ENCODE data around the gene SETBP1.

The SETBP1 gene

GRCh38 chr18:45100321-45101105 lies 419.8 kb downstream of the SETBP1 start:
- DNase-seq = no peak

GRCh38 chr18:45102126-45102525 lies 421.4 kb downstream of the SETBP1 start:
- DNase-seq = no peak

- DNase-seq = no peak
These were observed 422.2 kb downstream of the SETBP1 start for GRCh38 chr18:45102863-45103262.

- no peak for DNase-seq
These were observed 422.8 kb downstream of the SETBP1 start for GRCh38 chr18:45103319-45104048.

GRCh38 chr18:45104049-45104395 lies 423.3 kb downstream of the SETBP1 start:
- no peak for DNase-seq

GRCh38 chr18:45106331-45106774 lies 425.7 kb downstream of the SETBP1 start:
- no peak for DNase-seq

GRCh38 chr18:45107425-45107824 lies 426.7 kb downstream of the SETBP1 start:
- no peak for DNase-seq

- DNase-seq = no peak
These were observed 428.1 kb downstream of the SETBP1 start for GRCh38 chr18:45108754-45109153.

- no peak for DNase-seq
These were observed 428.6 kb downstream of the SETBP1 start for GRCh38 chr18:45109271-45109670.

- no peak for DNase-seq
These were observed 429.0 kb downstream of the SETBP1 start for GRCh38 chr18:45109706-45110105.

GRCh38 chr18:45110577-45111501 lies 430.2 kb downstream of the SETBP1 start:
- no peak for DNase-seq

- no peak for DNase-seq
These were observed 430.8 kb downstream of the SETBP1 start for GRCh38 chr18:45111502-45111848.

GRCh38 chr18:45112682-45113081 lies 432.0 kb downstream of the SETBP1 start:
- no peak for DNase-seq

- no peak for DNase-seq
These were observed 435.4 kb downstream of the SETBP1 start for GRCh38 chr18:45116116-45116515.

Data from NCI-H1694 (cell line).